ENCODE measurements around the gene TPP1. TPM values are rescaled to one million over a fixed set of nuclear protein-coding genes. Genes with fewer than 3 reads are reported as not detected.

The TPP1 gene
- total RNA-seq, 1 experiment from 2014 or later = 31.2 TPM

GRCh38 chr11:6629573-6629891, 10.3 kb upstream of the TPP1 start:
- no peak for DNase-seq (ENCODE audit: low read depth)

GRCh38 chr11:6628526-6628925, 9.3 kb upstream of the TPP1 start:
- no peak for DNase-seq (ENCODE audit: low read depth)

GRCh38 chr11:6627762-6628241, 8.6 kb upstream of the TPP1 start:
- DNase-seq (ENCODE audit: low read depth) = no peak

GRCh38 chr11:6626971-6627761, 7.9 kb upstream of the TPP1 start:
- no peak for DNase-seq (ENCODE audit: low read depth)

- no peak for DNase-seq (ENCODE audit: low read depth)
Measured at GRCh38 chr11:6625832-6626420, 6.7 kb upstream of the TPP1 start.

- DNase-seq (ENCODE audit: low read depth) = no peak
Measured at GRCh38 chr11:6625156-6625831, 6.1 kb upstream of the TPP1 start.

- no peak for DNase-seq (ENCODE audit: low read depth)
Measured at GRCh38 chr11:6623391-6624363, 4.5 kb upstream of the TPP1 start.

GRCh38 chr11:6622261-6623171, 3.3 kb upstream of the TPP1 start:
- DNase-seq (ENCODE audit: low read depth) = peak; percentile 34

- no peak for DNase-seq (ENCODE audit: low read depth)
Measured at GRCh38 chr11:6621711-6622211, 2.5 kb upstream of the TPP1 start.

GRCh38 chr11:6620636-6621035, 1.4 kb upstream of the TPP1 start:
- no peak for DNase-seq (ENCODE audit: low read depth)

- peak; percentile 77 for DNase-seq (ENCODE audit: low read depth)
Measured at GRCh38 chr11:6618117-6619003, 862 bp downstream of the TPP1 start.

- DNase-seq (ENCODE audit: low read depth) = peak; percentile 72
Measured at GRCh38 chr11:6617315-6617781, 1.9 kb downstream of the TPP1 start.

GRCh38 chr11:6616596-6617250, 2.5 kb downstream of the TPP1 start:
- DNase-seq (ENCODE audit: low read depth) = no peak

GRCh38 chr11:6615882-6616585, 3.2 kb downstream of the TPP1 start:
- peak; percentile 59 for DNase-seq (ENCODE audit: low read depth)

- no peak for DNase-seq (ENCODE audit: low read depth)
Measured at GRCh38 chr11:6615046-6615445, 4.2 kb downstream of the TPP1 start.

GRCh38 chr11:6614446-6614845, 4.8 kb downstream of the TPP1 start:
- no peak for DNase-seq (ENCODE audit: low read depth)

- DNase-seq (ENCODE audit: low read depth) = no peak
Measured at GRCh38 chr11:6613496-6613895, 5.7 kb downstream of the TPP1 start.

Measured in HT1080 (cell line).